HPDE6-E6E7 (cell line): ENCODE data around the gene NCOA3.
"Not testable (repeated sequence)": the region's sequence is repeated elsewhere in the genome, so short reads cannot be mapped to it uniquely, and the experiment has no call there.

Experiments used
- DNase-seq: peaks from one replicate; pipeline ENCODE4 v3.0.0; 2011; ENCODE audit warnings: missing footprints; ENCODE audit errors: extremely low spot score

NCOA3 gene

DNA sequence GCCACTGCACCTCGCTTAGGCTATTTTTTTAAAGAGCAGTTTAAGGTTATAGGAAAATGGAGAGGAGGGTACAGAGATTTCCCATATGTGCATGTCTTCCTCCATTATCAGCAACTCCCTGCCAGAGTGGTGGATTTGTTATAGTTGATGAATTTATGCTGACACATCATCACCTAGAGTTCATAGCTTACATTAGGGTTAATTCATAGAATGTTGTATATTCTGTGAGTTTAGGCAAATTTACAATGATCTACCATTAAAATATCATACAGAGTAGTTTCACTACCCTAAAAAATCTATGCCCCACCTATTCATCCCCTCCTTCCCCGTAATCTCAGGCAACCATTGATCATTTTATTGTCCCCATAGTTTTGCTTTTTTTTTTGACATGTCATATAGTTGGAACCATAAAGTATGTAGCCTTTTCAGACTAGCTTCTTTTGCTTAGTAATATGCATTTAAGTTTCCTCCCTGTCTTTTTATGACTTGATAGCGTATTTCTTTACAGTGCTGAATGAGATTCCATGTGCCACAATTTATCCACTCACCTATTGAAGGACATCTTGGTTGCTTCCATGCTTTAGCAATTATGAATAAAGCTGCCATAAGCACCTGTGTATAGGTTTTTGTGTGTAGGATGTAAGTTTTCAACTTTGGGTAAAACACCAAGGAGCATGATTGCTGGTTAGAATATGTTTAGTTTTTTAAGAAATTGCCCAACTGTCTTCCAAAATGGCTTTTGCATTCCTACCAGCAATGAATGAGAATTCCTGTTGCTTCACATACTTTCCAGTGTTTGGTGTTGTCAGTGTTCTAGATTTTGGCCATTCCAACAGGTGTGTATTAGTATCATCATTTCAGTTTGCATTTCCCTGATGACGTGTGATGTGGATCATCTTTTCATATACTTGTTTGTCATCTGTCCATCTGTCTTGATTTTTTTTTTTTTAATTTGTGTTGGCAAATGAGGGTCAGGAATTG is 60.2 kb downstream of the NCOA3 start:
- no peak for DNase-seq

DNA sequence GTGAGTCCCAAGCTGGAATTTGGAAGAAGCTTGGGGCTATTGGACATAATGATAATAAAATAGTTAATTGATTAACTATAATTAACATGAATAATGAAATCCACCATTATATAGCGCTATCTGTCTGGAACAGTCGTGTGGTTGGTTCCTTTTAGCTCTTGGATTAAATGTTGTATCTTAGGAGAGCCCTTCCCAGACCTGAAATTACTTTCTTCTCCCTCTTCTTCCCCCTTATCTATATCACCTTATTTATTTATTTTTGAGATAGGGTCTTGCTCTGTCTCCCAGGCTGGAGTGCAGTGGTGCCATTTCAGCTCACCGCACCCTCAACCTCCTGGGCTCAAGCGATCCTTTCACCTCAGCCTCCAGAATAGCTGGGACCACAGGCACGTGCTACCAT is 64.6 kb downstream of the NCOA3 start:
- no peak for DNase-seq

DNA sequence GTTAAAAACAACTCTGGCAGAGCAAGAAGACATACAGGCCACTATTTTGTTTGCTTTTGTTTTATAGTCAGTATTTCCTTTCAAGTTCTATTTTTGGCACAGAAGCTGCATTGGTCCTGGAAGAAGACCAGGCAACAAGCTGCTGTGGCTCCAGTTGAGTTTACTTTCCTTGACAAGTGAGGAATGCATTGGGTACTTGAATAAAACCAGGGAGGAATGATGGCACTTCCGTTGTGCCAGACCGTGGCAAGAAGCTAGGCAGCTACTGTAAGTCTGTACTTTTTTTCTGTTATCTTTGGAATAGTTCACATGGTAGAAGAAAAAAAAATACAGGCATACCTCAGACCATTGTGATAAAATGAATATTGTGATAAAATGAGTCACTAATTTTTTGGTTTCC is 66.3 kb downstream of the NCOA3 start:
- DNase-seq = no peak

DNA sequence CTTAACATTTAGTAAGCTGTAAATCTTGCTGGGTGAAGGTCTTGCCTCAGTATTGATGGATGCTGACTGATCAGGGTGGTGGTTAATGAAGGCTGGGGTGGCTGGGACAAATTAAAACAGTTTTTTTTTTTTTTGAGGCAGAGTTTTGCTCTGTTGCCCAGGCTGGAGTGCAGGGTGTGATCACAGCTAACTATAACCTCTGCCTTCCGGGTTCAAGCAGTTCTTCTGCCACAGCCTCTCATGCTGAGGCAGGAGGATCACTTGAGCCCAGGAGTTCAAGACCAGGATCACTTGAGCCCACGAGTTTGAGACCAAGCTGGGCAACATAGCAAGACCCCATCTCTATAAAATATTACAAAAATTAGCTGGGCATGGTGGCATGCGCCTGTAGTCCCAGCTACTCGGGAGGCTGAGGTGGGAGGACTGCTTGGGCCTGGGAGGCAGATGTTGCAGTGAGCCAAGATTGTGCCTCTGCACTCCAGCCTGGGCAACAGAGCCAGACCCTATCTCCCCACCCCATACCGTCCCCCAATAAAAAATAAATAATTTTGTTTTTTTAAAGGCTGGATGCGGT is 67.2 kb downstream of the NCOA3 start:
- no peak for DNase-seq

GRCh38 chr20:47571426-47571825 is 69.7 kb downstream of the NCOA3 start:
- no peak for DNase-seq

GRCh38 chr20:47572105-47572729 is 70.5 kb downstream of the NCOA3 start:
- no peak for DNase-seq

DNA sequence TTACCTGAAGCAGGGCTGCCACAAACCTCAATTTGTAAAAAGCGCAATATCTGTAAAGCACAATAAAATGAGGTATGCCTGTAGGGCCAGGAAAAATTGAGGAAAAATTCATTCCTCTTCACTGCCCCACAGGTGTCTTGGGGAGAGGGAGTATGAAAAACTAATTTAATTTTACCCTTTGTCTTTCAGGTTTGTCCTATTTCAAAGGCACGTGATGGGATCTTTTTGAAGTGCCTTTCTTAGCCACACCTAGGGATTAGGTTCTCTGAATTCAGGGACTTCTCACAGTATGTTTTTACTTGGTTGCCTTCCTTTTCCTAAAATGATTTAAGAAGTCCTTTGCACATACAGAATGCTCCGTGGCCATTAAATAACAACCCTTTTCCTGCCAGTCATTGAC is 71.9 kb downstream of the NCOA3 start:
- DNase-seq = no peak

GRCh38 chr20:47574616-47575364 is 73.1 kb downstream of the NCOA3 start:
- no peak for DNase-seq

- DNase-seq = peak; percentile 80
Measured at GRCh38 chr20:47576516-47577033, 74.9 kb downstream of the NCOA3 start.

GRCh38 chr20:47577314-47577713 is 75.6 kb downstream of the NCOA3 start:
- DNase-seq = no peak

GRCh38 chr20:47578543-47578942 is 76.9 kb downstream of the NCOA3 start:
- DNase-seq = no peak

DNA sequence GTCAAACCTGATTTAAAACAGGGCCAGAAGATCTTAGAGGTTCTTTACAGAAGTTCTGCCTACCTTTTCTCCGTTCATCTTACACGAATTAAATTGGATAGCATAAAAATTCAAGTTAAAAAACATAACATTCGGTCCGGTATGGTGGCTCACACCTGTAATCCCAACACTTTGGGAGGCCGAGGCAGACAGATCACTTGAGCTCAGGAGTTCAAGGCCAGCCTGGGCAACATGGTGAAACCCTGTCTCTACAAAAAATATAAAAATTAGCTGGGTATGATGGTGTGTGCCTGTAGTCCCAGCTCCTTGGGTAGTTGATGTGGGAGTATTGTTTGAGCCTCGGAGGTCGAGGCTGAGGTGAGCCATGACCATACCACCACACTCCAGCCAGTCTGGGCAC is 79.0 kb downstream of the NCOA3 start:
- not testable (repeated sequence) for DNase-seq

DNA sequence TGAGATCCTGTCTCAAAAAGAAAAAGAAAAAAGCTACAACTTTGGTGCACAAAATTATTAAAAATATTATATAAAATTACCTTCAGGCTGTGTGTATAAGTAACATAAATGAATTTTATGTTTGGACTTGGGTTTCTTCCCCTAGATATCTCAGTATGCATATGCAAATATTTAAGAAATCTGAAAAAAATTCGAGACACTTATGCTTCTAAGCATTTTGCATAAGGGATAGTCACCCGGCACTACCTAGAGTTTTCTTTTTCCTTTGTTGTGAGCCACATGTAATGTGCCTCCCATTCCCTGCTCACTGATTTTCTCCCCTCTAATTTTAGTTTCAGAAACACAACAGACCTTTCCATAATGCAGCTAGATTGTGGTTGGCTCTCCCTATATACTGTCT is 79.4 kb downstream of the NCOA3 start:
- no peak for DNase-seq

- no peak for DNase-seq
Measured at GRCh38 chr20:47583551-47583950, 81.9 kb downstream of the NCOA3 start.

DNA sequence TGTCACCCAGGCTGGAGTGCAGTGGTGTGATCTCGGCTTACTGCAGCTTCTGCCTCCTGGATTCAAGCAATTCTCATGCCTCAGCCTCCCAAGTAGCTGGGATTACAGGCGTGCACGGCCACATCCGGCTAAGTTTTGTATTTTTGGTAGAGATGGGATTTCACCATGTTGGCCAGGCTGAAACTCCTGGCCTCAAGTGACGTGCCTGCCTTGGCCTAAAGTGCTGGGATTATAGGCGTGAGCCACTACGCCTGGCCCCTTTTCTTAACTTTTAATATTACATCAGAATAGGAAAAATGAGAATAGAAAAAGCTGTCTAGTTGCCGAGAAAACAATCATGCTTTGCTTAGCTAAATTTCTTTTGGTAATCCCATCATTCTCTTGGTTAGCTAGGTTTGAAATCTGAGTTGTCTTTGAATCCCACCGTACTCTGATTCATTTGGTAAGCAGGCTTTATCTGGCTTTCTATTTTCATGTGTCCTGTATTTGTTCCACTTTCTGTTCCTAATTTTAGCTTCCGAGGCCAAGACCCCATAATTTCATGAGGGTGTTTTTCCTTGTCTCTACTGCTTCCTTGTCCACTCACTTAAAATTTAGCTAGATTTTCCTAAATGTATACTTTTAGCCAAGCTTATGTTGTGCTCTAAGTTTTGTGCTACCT is 83.5 kb downstream of the NCOA3 start:
- DNase-seq = no peak

DNA sequence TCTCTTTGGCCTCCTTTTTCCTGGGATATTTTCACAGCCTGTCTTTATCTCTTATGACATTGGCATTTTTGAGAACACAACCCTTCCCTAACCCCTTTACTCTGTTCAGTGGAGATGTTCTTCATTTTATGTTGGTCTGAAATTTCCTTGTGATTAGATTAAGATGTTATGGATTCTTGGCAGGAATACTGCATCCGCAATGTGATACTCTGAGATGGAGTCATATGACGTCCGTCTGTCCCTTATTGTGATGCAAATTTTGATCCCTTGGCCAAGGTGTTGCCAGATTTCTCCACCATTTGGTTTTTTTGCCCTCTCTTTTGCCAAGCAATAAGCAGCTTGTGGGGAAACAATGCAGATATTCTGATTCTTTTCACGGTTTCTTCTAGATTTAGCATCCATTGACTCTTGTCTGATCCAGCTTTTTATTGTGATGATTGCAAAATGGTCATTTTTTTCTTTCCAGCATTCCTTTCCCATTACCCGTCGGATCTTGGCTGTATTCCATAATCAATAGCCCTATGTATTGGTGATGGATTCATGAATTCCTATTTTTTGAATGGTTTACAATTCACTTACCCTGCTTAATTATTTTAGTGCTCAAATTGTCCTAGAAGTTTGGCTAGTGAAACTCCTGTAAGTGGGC is 85.1 kb downstream of the NCOA3 start:
- no peak for DNase-seq

GRCh38 chr20:47588158-47588557 is 86.5 kb downstream of the NCOA3 start:
- no peak for DNase-seq

- DNase-seq = no peak
Measured at GRCh38 chr20:47591231-47591630, 89.5 kb downstream of the NCOA3 start.

- no peak for DNase-seq
Measured at GRCh38 chr20:47594157-47594556, 92.5 kb downstream of the NCOA3 start.

DNA sequence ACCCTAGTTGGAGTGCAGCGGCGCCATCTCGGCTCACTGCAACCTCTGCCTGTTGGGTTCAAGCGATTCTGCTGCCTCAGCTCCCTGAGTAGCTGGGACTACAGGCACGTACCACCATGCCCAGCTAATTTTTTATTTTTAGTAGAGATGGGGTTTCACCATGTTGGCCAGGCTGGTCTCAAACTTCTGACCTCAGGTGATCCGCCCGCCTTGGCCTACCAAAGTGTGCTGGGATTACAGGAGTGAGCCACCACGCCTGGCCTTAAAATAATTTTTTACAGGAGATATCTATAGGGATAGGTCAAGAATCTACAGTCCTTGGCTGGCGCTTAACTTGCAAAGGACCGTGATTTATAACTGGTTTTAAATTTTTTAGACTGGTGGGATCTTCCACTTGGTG is 93.5 kb downstream of the NCOA3 start:
- DNase-seq = not testable (repeated sequence)
